GM19023 (cell line): Measurements from ENCODE around the gene UGT1A6.

Source experiments
- ATAC-seq: cut with Tn5 transposase; IDR thresholded peaks from one replicate; pipeline ENCODE4 v1.9.1; 2021; ENCODE audit warnings: mild to moderate bottlenecking, moderate library complexity; ENCODE audit not compliant: unreplicated experiment

UGT1A6 gene

GRCh38 chr2:233798335-233799086 lies 105.8 kb downstream of the UGT1A6 start:
- no peak for ATAC-seq

GRCh38 chr2:233799087-233799665 lies 106.5 kb downstream of the UGT1A6 start:
- no peak for ATAC-seq

GRCh38 chr2:233799716-233800115 lies 107.0 kb downstream of the UGT1A6 start:
- no peak for ATAC-seq

- ATAC-seq = no peak
Measured at GRCh38 chr2:233800208-233800607, 107.5 kb downstream of the UGT1A6 start.

- ATAC-seq = no peak
Measured at GRCh38 chr2:233801357-233802131, 108.9 kb downstream of the UGT1A6 start.

- no peak for ATAC-seq
Measured at GRCh38 chr2:233802132-233802815, 109.6 kb downstream of the UGT1A6 start.

- ATAC-seq = no peak
Measured at GRCh38 chr2:233803292-233803911, 110.7 kb downstream of the UGT1A6 start.

- ATAC-seq = no peak
Measured at GRCh38 chr2:233803994-233804393, 111.3 kb downstream of the UGT1A6 start.

- no peak for ATAC-seq
Measured at GRCh38 chr2:233807215-233807865, 114.7 kb downstream of the UGT1A6 start.

GRCh38 chr2:233807966-233808935 lies 115.6 kb downstream of the UGT1A6 start:
- ATAC-seq = no peak

- ATAC-seq = no peak
Measured at GRCh38 chr2:233810385-233810784, 117.7 kb downstream of the UGT1A6 start.

GRCh38 chr2:233811087-233811486 lies 118.4 kb downstream of the UGT1A6 start:
- ATAC-seq = no peak

- ATAC-seq = no peak
Measured at GRCh38 chr2:233811732-233812131, 119.0 kb downstream of the UGT1A6 start.

GRCh38 chr2:233813236-233814055 lies 120.8 kb downstream of the UGT1A6 start:
- no peak for ATAC-seq

- ATAC-seq = no peak
Measured at GRCh38 chr2:233814056-233814835, 121.6 kb downstream of the UGT1A6 start.

- ATAC-seq = no peak
Measured at GRCh38 chr2:233815861-233816260, 123.2 kb downstream of the UGT1A6 start.

- ATAC-seq = no peak
Measured at GRCh38 chr2:233816334-233816733, 123.6 kb downstream of the UGT1A6 start.

- no peak for ATAC-seq
Measured at GRCh38 chr2:233816771-233817170, 124.1 kb downstream of the UGT1A6 start.
